Adrenal gland (tissue), 5 donors: Measurements from ENCODE around the gene MTR.

ENCODE experiments used
- POLR2A ChIP-seq, 2 donors: fragments of 450-650 bp; IDR thresholded peaks; one replicate each; pipeline ENCODE4 v1.6.1; 2017; ENCODE audit warnings: antibody characterized with exemption in 2 of 2, mild to moderate bottlenecking in 2 of 2, moderate library complexity in 1 of 2
- TF ChIP-seq, protein P1 (sequence below), 6 experiments: fragments of 450-650 bp in 4 of 6; fragments of 200-600 bp in 2 of 6; sonication (generic) in 1 of 6; IDR thresholded peaks; 1 replicate in 5 of 6; 2 replicates in 1 of 6; pipeline versions ENCODE4 v1.5.1 to v1.8.0; 2016 to 2021; ENCODE audit warnings: antibody characterized with exemption in 6 of 6, mild to moderate bottlenecking in 2 of 6, moderate library complexity in 1 of 6
- donor health status: DM: no; HTN: no; CAD: no.

- TF ChIP-seq POLR2A (IDR thresholded peaks at IDR 0.05): no peak
- TF ChIP-seq, protein P1, sequence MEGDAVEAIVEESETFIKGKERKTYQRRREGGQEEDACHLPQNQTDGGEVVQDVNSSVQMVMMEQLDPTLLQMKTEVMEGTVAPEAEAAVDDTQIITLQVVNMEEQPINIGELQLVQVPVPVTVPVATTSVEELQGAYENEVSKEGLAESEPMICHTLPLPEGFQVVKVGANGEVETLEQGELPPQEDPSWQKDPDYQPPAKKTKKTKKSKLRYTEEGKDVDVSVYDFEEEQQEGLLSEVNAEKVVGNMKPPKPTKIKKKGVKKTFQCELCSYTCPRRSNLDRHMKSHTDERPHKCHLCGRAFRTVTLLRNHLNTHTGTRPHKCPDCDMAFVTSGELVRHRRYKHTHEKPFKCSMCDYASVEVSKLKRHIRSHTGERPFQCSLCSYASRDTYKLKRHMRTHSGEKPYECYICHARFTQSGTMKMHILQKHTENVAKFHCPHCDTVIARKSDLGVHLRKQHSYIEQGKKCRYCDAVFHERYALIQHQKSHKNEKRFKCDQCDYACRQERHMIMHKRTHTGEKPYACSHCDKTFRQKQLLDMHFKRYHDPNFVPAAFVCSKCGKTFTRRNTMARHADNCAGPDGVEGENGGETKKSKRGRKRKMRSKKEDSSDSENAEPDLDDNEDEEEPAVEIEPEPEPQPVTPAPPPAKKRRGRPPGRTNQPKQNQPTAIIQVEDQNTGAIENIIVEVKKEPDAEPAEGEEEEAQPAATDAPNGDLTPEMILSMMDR (IDR thresholded peaks at IDR 0.05): no peak
These were observed 11.5 kb downstream of the MTR start for GRCh38 chr1:236806634-236807033.
